GM12878 (cell line): ENCODE measurements around the gene TMIGD3. TPM values are rescaled to one million over a fixed set of nuclear protein-coding genes. Genes with fewer than 3 reads are reported as not detected.

Experiments used
- ATAC-seq: fragments of 200-7000 bp; cut with Tn5 transposase; 3 replicates; pipeline ENCODE4 v1.9.1; 2020; ENCODE audit warnings: mild to moderate bottlenecking, moderate library complexity
- BruUV-seq: library from RNA; stranded (reverse); fragments of 400-500 nt; replicated peaks from 2 replicates; lab custom pipeline; 2021; lab: Mats Ljungman, UMichigan
- CTCF ChIA-PET: fragments of 300-600 bp; sonication (Branson Sonifier 250); formaldehyde crosslinking; extraction: SDS; loops from one replicate; lab custom pipeline; 2021; ENCODE audit warnings: inconsistent platforms; lab: Yijun Ruan, JAX
- POLR2A ChIA-PET: fragments of 350-600 bp; formaldehyde crosslinking; extraction: SDS; loops from one replicate; lab custom pipeline; 2021; ENCODE audit warnings: inconsistent platforms; lab: Charles Lee
- RAD21 ChIA-PET: fragments of 300-600 bp; sonication (Branson Sonifier 250); formaldehyde crosslinking; loops from one replicate; lab custom pipeline; 2023; ENCODE audit warnings: antibody characterized with exemption; ENCODE audit not compliant: unreplicated experiment; lab: Charles Lee
- SMC1A ChIA-PET: fragments of 300-600 bp; sonication (Branson Sonifier 250); formaldehyde crosslinking; loops from one replicate; lab custom pipeline; 2023; ENCODE audit not compliant: unreplicated experiment, uncharacterized antibody; lab: Charles Lee
- DNase-seq: peaks from one replicate; pipeline ENCODE4 v3.0.0-alpha.2; 2011; ENCODE audit warnings: low read depth, low spot score
- FAIRE-seq: peaks from 3 replicates; lab custom pipeline; 2011; peaks lifted over from hg19 to GRCh38; lab: Jason Lieb, UNC
- H2AFZ ChIP-seq: 2 replicates; pipeline ENCODE4 v1.6.0; 2011; ENCODE audit warnings: low read depth, low read length, control low read depth; ENCODE audit not compliant: control insufficient read depth
- H3K27ac ChIP-seq: 2 replicates; pipeline ENCODE4 v1.5.1; 2011; ENCODE audit warnings: control low read depth; ENCODE audit not compliant: control insufficient read depth, insufficient read depth
- H3K27me3 ChIP-seq, 2 experiments: replicated peaks in 1 of 2; 2 replicates each; pipeline versions ENCODE4 v1.6.0 to v1.6.1; 2011; ENCODE audit warnings: low read length in 1 of 2; ENCODE audit not compliant: control insufficient read depth in 2 of 2, insufficient read depth in 2 of 2
- H3K36me3 ChIP-seq, 2 experiments: 2 replicates each; pipeline ENCODE4 v1.5.1; 2011; ENCODE audit warnings: low read length in 1 of 2; ENCODE audit not compliant: control insufficient read depth in 2 of 2, insufficient read depth in 2 of 2
- H3K4me1 ChIP-seq: 2 replicates; pipeline ENCODE4 v1.6.1; 2011; ENCODE audit warnings: mild to moderate bottlenecking, low read length, moderate library complexity, mixed read lengths; ENCODE audit not compliant: control insufficient read depth, insufficient read depth
- H3K4me2 ChIP-seq: 2 replicates; pipeline ENCODE4 v1.6.0; 2011; ENCODE audit warnings: control low read depth; ENCODE audit not compliant: control insufficient read depth, insufficient read depth
- H3K4me3 ChIP-seq: fragments of 200-600 bp; sonication (generic); 2 replicates; pipeline ENCODE4 v1.5.1; 2016
- H3K79me2 ChIP-seq: 2 replicates; pipeline ENCODE4 v1.6.0; 2011; ENCODE audit warnings: low read length; ENCODE audit not compliant: control insufficient read depth, insufficient read depth
- H3K9ac ChIP-seq: 2 replicates; pipeline ENCODE4 v1.8.0; 2011; ENCODE audit warnings: low read length, control low read depth, mixed read lengths; ENCODE audit not compliant: control insufficient read depth, insufficient read depth
- H3K9me3 ChIP-seq: replicated peaks from 3 replicates; pipeline ENCODE4 v1.5.1; 2011; ENCODE audit warnings: mild to moderate bottlenecking, low read length; ENCODE audit not compliant: control insufficient read depth, insufficient read depth
- H4K20me1 ChIP-seq: 2 replicates; pipeline ENCODE4 v1.6.0; 2011; ENCODE audit not compliant: control insufficient read depth, insufficient read depth
- CBFB ChIP-seq: IDR thresholded peaks from 2 replicates; pipeline ENCODE4 v1.6.1; 2016; ENCODE audit warnings: antibody characterized with exemption, low read depth
- HDAC2 ChIP-seq: fragments of 200-600 bp; sonication (generic); IDR thresholded peaks from 2 replicates; pipeline ENCODE4 v1.6.1; 2017
- LARP7 ChIP-seq: fragments of 450-650 bp; IDR thresholded peaks from 2 replicates; pipeline ENCODE4 v1.6.1; 2017; ENCODE audit warnings: mild to moderate bottlenecking
- SPI1 ChIP-seq: IDR thresholded peaks from 2 replicates; pipeline ENCODE4 v1.6.1; 2011; ENCODE audit warnings: low read depth, mild to moderate bottlenecking, low read length, moderate library complexity, borderline replicate concordance; ENCODE audit not compliant: insufficient read depth
- TARDBP ChIP-seq: IDR thresholded peaks from 2 replicates; pipeline ENCODE4 v1.6.1; 2016; ENCODE audit warnings: borderline replicate concordance
- ZBTB33 ChIP-seq: fragments of 450-650 bp; IDR thresholded peaks from 2 replicates; pipeline ENCODE4 v1.6.1; 2017; ENCODE audit warnings: mild to moderate bottlenecking
- ZNF207 ChIP-seq: fragments of 450-650 bp; IDR thresholded peaks from 2 replicates; pipeline ENCODE4 v1.6.1; 2014; ENCODE audit warnings: antibody characterized with exemption, mild to moderate bottlenecking, borderline replicate concordance
- WGBS: methylation state at CpG from one replicate; pipeline ENCODE4 v1.1.6; 2016; ENCODE audit warnings: low lambda C conversion rate; ENCODE audit not compliant: insufficient replicate concordance, insufficient coverage; ENCODE audit errors: missing lambda C conversion rate; 5-methylcytosine and 5-hydroxymethylcytosine counted together
- in situ Hi-C: fragments of 300-500 bp; cut with MboI; formaldehyde crosslinking; loops from 9 replicates; pipeline ENCODE4 v1.14.3; 2018; ENCODE audit warnings: mixed read lengths
- intact Hi-C: fragments of 100-400 bp; cut with micrococcal nuclease; formaldehyde crosslinking; loops from one replicate; pipeline ENCODE4 v1.14.2; 2022; ENCODE audit not compliant: unreplicated experiment
- polyA plus RNA-seq, 11 experiments: library from polyadenylated mRNA; depleted of rRNA in 4 of 11; unstranded in 6 of 11; stranded (reverse) in 5 of 11; fragments of >200 nt; fragmentation: Nextera tagmentation in 4 of 11; fragmentation: Illumina TruSeq in 1 of 11; extraction: Ambion mirVana in 4 of 11; extraction: Trizol in 1 of 11; gene quantifications; 1 replicate in 1 of 11; 2 replicates in 10 of 11; pipeline versions ENCODE4 v1.2.1 to v1.2.3, GENCODE V29; 2011 to 2016; ENCODE audit warnings: inconsistent platforms in 2 of 11, missing spikeins in 2 of 11, low read depth in 1 of 11
- total RNA-seq, 4 experiments: library from RNA; depleted of rRNA in 3 of 4; stranded (reverse); fragments of >200 nt in 3 of 4; fragmentation: Illumina TruSeq in 1 of 4; extraction: Trizol in 1 of 4; gene quantifications; 2 replicates each; pipeline versions ENCODE4 v1.2.1 to v1.2.3, GENCODE V29; 2013 to 2021
- TF ChIP-seq, protein P1 (sequence below): fragments of 450-650 bp; IDR thresholded peaks from 2 replicates; pipeline ENCODE4 v1.6.1; 2017; ENCODE audit warnings: mild to moderate bottlenecking, moderate library complexity

TMIGD3 gene
- total and polyA plus RNA-seq, 10 of the 15 experiments (the other 5 are each of a cell fraction or from before 2014, with no cell fraction given): 0.17 TPM; not detected in 9

- 93% methylated on average over 3 of the region's 3 CpGs for WGBS
- H3K36me3 ChIP-seq: no peaks in the 10 kb centered on the region
- no peak overlapping the region for H3K4me2 ChIP-seq
- no peak overlapping the region for H3K4me3 ChIP-seq
- H3K79me2 ChIP-seq: peaks cover under 1% of the 10 kb centered on the region; the same call in 1 of the 2 replicates
- H3K27ac ChIP-seq: no peak overlapping the region
- RAD21 ChIA-PET: no interaction called here
- no TSS peak for BruUV-seq
- POLR2A ChIA-PET: no interaction called here
- ATAC-seq (no peak), DNase-seq (no peak), FAIRE-seq (no peak)
- H3K4me1 ChIP-seq: peaks cover 40% of the 10 kb centered on the region
- SMC1A ChIA-PET: interaction anchor here (0.6 to 8.2 kb wide), 3 partner anchors 74 to 111 kb away, joined by 4 to 94 read pairs (median 6); partner anchors contain the start of gene RAP1A
- no peak overlapping the region for H2AFZ ChIP-seq
- no peaks in the 10 kb centered on the region for H4K20me1 ChIP-seq
- intact Hi-C loops: no loop called here
- H3K9ac ChIP-seq: no peak overlapping the region
- in situ Hi-C loops: loop anchor here (10.0 kb wide), 1 partner anchor 82 kb away; no protein-coding TSS in a partner anchor
- CTCF ChIA-PET: no interaction called here
- no peak for TF ChIP-seq LARP7
- TF ChIP-seq SPI1: no peak
- TF ChIP-seq ZBTB33: no peak
- TF ChIP-seq, protein P1, sequence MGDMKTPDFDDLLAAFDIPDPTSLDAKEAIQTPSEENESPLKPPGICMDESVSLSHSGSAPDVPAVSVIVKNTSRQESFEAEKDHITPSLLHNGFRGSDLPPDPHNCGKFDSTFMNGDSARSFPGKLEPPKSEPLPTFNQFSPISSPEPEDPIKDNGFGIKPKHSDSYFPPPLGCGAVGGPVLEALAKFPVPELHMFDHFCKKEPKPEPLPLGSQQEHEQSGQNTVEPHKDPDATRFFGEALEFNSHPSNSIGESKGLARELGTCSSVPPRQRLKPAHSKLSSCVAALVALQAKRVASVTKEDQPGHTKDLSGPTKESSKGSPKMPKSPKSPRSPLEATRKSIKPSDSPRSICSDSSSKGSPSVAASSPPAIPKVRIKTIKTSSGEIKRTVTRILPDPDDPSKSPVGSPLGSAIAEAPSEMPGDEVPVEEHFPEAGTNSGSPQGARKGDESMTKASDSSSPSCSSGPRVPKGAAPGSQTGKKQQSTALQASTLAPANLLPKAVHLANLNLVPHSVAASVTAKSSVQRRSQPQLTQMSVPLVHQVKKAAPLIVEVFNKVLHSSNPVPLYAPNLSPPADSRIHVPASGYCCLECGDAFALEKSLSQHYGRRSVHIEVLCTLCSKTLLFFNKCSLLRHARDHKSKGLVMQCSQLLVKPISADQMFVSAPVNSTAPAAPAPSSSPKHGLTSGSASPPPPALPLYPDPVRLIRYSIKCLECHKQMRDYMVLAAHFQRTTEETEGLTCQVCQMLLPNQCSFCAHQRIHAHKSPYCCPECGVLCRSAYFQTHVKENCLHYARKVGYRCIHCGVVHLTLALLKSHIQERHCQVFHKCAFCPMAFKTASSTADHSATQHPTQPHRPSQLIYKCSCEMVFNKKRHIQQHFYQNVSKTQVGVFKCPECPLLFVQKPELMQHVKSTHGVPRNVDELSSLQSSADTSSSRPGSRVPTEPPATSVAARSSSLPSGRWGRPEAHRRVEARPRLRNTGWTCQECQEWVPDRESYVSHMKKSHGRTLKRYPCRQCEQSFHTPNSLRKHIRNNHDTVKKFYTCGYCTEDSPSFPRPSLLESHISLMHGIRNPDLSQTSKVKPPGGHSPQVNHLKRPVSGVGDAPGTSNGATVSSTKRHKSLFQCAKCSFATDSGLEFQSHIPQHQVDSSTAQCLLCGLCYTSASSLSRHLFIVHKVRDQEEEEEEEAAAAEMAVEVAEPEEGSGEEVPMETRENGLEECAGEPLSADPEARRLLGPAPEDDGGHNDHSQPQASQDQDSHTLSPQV: no peak
- no peak for TF ChIP-seq ZNF207
- TF ChIP-seq HDAC2: no peak
- no peak for TF ChIP-seq CBFB
- no peak for TF ChIP-seq TARDBP
- TF ChIP-seq, all 136 proteins: peak for 0
- Histone ChIP-seq H3K27me3 (no peaks in the 10 kb centered on the region; a peak in 1 of 4 replicates), H3K9me3 (no peaks in the 10 kb centered on the region)
Observed at GRCh38 chr1:111512931-111513330, 9.5 kb upstream of the TMIGD3 start.
